AG09309 (cell line): ENCODE data around the gene KRT36.

Experiments used
- DNase-seq: peaks from one replicate; pipeline ENCODE4 v3.0.0-alpha.2; 2010; ENCODE audit warnings: low read depth
- H3K4me3 ChIP-seq: 2 replicates; pipeline ENCODE4 v1.5.1; 2011; ENCODE audit warnings: mild to moderate bottlenecking, low read depth, low read length, moderate library complexity; ENCODE audit not compliant: control insufficient read depth
- TF ChIP-seq, protein P1 (sequence below): IDR thresholded peaks from 2 replicates; pipeline ENCODE4 v1.5.1; 2011; ENCODE audit warnings: mild to moderate bottlenecking, low read depth, low read length, inconsistent platforms; ENCODE audit not compliant: insufficient read depth, control insufficient read depth; ENCODE audit errors: missing control alignments

KRT36 gene

GRCh38 chr17:41510251-41511065 is 20.7 kb upstream of the KRT36 start:
- H3K4me3 ChIP-seq = no peak overlapping the region
- no peak for DNase-seq
- TF ChIP-seq, protein P1, sequence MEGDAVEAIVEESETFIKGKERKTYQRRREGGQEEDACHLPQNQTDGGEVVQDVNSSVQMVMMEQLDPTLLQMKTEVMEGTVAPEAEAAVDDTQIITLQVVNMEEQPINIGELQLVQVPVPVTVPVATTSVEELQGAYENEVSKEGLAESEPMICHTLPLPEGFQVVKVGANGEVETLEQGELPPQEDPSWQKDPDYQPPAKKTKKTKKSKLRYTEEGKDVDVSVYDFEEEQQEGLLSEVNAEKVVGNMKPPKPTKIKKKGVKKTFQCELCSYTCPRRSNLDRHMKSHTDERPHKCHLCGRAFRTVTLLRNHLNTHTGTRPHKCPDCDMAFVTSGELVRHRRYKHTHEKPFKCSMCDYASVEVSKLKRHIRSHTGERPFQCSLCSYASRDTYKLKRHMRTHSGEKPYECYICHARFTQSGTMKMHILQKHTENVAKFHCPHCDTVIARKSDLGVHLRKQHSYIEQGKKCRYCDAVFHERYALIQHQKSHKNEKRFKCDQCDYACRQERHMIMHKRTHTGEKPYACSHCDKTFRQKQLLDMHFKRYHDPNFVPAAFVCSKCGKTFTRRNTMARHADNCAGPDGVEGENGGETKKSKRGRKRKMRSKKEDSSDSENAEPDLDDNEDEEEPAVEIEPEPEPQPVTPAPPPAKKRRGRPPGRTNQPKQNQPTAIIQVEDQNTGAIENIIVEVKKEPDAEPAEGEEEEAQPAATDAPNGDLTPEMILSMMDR = no peak

DNA sequence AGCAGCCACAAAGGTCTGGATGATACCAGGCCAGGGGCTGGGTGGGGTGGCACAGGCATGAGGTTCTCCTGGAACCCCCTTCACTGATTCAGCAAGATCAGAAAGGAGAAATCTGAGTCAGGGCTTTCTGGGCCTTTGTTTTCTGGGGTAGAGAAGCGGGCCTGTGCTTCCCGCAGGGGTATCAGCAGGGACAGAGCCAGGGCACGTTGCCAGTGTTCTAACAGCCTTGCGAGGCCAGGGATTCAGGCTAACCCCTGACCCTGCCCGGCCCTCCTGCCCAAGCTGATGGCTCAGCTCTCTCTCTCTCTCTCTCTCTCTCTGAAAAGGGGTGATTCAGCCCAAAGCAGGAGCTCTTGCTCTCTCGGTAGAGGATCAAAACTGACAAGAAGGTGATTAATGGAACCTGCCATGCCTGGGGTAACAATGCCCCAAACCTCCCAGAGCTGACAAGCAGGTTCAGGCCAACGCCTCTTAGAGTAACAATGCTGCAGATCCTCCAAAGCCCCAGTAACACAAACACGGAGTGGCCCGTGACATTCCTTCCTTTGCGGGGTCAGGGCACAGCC is 17.7 kb upstream of the KRT36 start:
- no peak for DNase-seq
- no peak overlapping the region for H3K4me3 ChIP-seq
- TF ChIP-seq, protein P1 = no peak

- H3K4me3 ChIP-seq = no peak overlapping the region
- TF ChIP-seq, protein P1 = no peak
- DNase-seq = no peak
Measured at GRCh38 chr17:41505809-41506767, 16.4 kb upstream of the KRT36 start.

- DNase-seq = no peak
- TF ChIP-seq, protein P1 = no peak
- H3K4me3 ChIP-seq = no peak within 1 kb of the TSS
Measured at GRCh38 chr17:41505007-41505808, 15.5 kb upstream of the KRT36 start, which contains the start of gene KRT13. Gene KRT13 (minus strand): TSS chr17:41505612. CDS start chr17:41505550, 62 bp downstream.

DNA sequence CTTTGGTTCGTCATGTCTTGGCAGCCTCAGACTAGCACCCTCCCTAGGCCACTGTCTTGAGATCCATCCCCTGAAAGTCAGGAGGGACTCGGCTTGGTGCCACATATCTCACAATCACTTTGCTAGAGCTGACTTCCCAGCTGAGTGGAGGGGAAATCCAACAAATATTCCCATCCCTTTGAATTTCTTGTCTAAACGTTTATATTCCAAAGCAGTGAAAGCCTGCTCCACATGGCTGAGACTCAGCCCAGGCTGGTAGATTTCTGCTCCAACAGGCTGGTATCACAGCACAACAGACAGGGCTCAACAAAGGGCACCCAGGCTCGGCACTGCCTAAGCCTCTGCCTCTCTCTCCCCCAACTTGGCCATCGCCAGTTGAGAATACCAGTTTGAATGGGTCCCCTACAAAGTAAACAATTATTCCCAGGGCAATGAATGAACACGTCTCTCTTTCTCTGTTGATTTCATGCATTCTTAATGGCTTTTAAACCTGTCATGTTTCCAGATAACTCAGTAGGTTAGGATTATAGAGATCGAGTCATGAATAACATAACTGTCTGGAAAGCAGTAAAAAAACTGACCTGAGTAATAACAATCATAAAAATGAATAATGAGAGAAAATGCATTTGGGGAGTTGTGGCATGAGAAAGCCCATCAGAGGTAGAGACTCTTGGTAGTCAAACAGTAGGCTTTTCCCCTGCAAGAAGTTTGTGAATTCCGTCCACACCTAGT is 14.7 kb upstream of the KRT36 start:
- no peak overlapping the region for H3K4me3 ChIP-seq
- DNase-seq = no peak
- TF ChIP-seq, protein P1 = no peak

DNA sequence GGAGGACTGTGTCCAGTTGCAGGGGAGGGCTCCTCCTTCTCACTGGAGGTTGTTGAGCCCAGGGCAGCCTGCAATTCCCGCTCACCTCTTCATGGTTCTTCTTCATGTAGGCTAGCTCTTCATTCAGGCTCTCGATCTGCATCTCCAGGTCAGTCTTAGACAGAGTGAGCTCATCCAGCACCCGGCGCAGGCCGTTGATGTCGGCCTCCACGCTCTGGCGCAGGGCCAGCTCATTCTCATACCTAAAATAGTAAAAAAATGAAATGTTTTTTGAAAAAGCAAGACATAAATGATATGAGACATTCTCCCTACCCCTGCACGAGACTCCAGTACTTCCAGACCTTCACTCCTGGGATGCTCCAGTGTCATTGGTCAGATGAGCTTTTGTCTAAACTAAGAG is 13.5 kb upstream of the KRT36 start:
- H3K4me3 ChIP-seq = no peak overlapping the region
- no peak for DNase-seq
- TF ChIP-seq, protein P1 = no peak
